Neuronal stem cell (in vitro differentiated cells): ENCODE measurements around the gene KCNJ5.

Experiments used
- DNase-seq: peaks from one replicate; pipeline ENCODE4 v3.0.0-alpha.2; 2013; ENCODE audit warnings: low spot score
- H2AFZ ChIP-seq: one replicate; pipeline ENCODE4 v1.6.1; 2013; ENCODE audit warnings: mild to moderate bottlenecking, low read length, inconsistent platforms
- H2AK5ac ChIP-seq: 2 replicates; pipeline ENCODE4 v1.6.1; 2013; ENCODE audit warnings: low read depth, mild to moderate bottlenecking, inconsistent platforms, low read length, moderate library complexity, mixed read lengths
- H2BK120ac ChIP-seq: 2 replicates; pipeline ENCODE4 v1.6.1; 2013; ENCODE audit warnings: low read depth, mild to moderate bottlenecking, inconsistent platforms, low read length, moderate library complexity, mixed read lengths
- H2BK12ac ChIP-seq: one replicate; pipeline ENCODE4 v1.6.1; 2013; ENCODE audit warnings: low read length, inconsistent platforms
- H2BK15ac ChIP-seq: 2 replicates; pipeline ENCODE4 v1.6.1; 2013; ENCODE audit warnings: mild to moderate bottlenecking, low read length, inconsistent platforms, mixed read lengths
- H2BK5ac ChIP-seq: one replicate; pipeline ENCODE4 v1.6.1; 2013; ENCODE audit warnings: inconsistent platforms, mild to moderate bottlenecking, low read length, moderate library complexity
- H3K14ac ChIP-seq: one replicate; pipeline ENCODE4 v1.6.1; 2013; ENCODE audit warnings: low read length, inconsistent platforms
- H3K18ac ChIP-seq: 2 replicates; pipeline ENCODE4 v1.6.1; 2013; ENCODE audit warnings: low read length, inconsistent platforms
- H3K23ac ChIP-seq: 2 replicates; pipeline ENCODE4 v1.6.1; 2013; ENCODE audit warnings: low read depth, mild to moderate bottlenecking, mixed read lengths, low read length, inconsistent platforms; ENCODE audit not compliant: poor library complexity
- H3K27ac ChIP-seq: replicated peaks from 3 replicates; pipeline ENCODE4 v1.5.1; 2013; ENCODE audit warnings: low read length, inconsistent platforms
- H3K27me3 ChIP-seq, 3 experiments: 2 replicates each; pipeline ENCODE4 v1.6.1; 2013; ENCODE audit warnings: low read length in 3 of 3, mild to moderate bottlenecking in 2 of 3, inconsistent platforms in 1 of 3, low read depth in 1 of 3, mixed read lengths in 1 of 3, moderate library complexity in 1 of 3; ENCODE audit not compliant: control insufficient read depth in 3 of 3, insufficient read depth in 3 of 3
- H3K36me3 ChIP-seq, 2 donors: replicated peaks in 1 of 2; 2 replicates each; pipeline ENCODE4 v1.6.1; 2013; ENCODE audit warnings: low read length in 2 of 2; ENCODE audit not compliant: control insufficient read depth in 2 of 2, insufficient read depth in 2 of 2
- H3K4ac ChIP-seq: 2 replicates; pipeline ENCODE4 v1.6.1; 2013; ENCODE audit warnings: inconsistent platforms, mild to moderate bottlenecking, low read length, moderate library complexity
- H3K4me1 ChIP-seq, 2 donors: 1 replicate in 1 of 2; 2 replicates in 1 of 2; pipeline ENCODE4 v1.6.1; 2013; ENCODE audit warnings: low read length in 2 of 2, low read depth in 1 of 2; ENCODE audit not compliant: control insufficient read depth in 2 of 2, insufficient read depth in 1 of 2
- H3K4me2 ChIP-seq: one replicate; pipeline ENCODE4 v1.6.1; 2013; ENCODE audit warnings: mild to moderate bottlenecking, low read length, inconsistent platforms; ENCODE audit not compliant: insufficient read depth, poor library complexity, severe bottlenecking
- H3K4me3 ChIP-seq, 2 donors: 2 replicates each; pipeline ENCODE4 v1.5.1; 2013; ENCODE audit warnings: low read length in 2 of 2, mild to moderate bottlenecking in 2 of 2, inconsistent platforms in 1 of 2, moderate library complexity in 1 of 2
- H3K79me1 ChIP-seq: one replicate; pipeline ENCODE4 v1.6.1; 2013; ENCODE audit warnings: low read depth, mild to moderate bottlenecking, inconsistent platforms, low read length, moderate library complexity
- H3K9ac ChIP-seq: one replicate; pipeline ENCODE4 v1.6.1; 2013; ENCODE audit warnings: mild to moderate bottlenecking, low read depth, low read length, inconsistent platforms; ENCODE audit not compliant: poor library complexity
- H3K9me3 ChIP-seq, 2 donors: replicated peaks in 1 of 2; 2 replicates each; pipeline versions ENCODE3 to v1.6.1; 2013; ENCODE audit warnings: low read length in 2 of 2, mild to moderate bottlenecking in 2 of 2, inconsistent platforms in 1 of 2, low read depth in 1 of 2, mixed read lengths in 1 of 2, moderate library complexity in 1 of 2; ENCODE audit not compliant: control insufficient read depth in 2 of 2, insufficient read depth in 1 of 2
- H4K8ac ChIP-seq: one replicate; pipeline ENCODE4 v1.6.1; 2013; ENCODE audit warnings: low read depth, mild to moderate bottlenecking, inconsistent platforms, low read length, moderate library complexity
- H4K91ac ChIP-seq: one replicate; pipeline ENCODE4 v1.6.1; 2013; ENCODE audit warnings: low read length, low read depth, mild to moderate bottlenecking, inconsistent platforms; ENCODE audit not compliant: poor library complexity
- WGBS, 2 donors: extraction: QIAGEN DNeasy Blood & Tissue Kit; methylation state at CpG; one replicate each; pipeline ENCODE4 v1.1.7; 2013; ENCODE audit warnings: missing lambda C conversion rate in 2 of 2, mixed read lengths in 1 of 2; ENCODE audit not compliant: insufficient read length in 2 of 2, insufficient replicate concordance in 1 of 2; ENCODE audit errors: extremely low coverage in 2 of 2; 5-methylcytosine and 5-hydroxymethylcytosine counted together

KCNJ5 gene

GRCh38 chr11:128892866-128893565 lies 1.9 kb downstream of the KCNJ5 start:
- Histone ChIP-seq H3K14ac (no peak overlapping the region), H2BK120ac (no peak overlapping the region), H2BK5ac (no peak overlapping the region), H3K4me1 (peaks cover 18 to 29% of the 10 kb centered on the region in 2 donors), H3K79me1 (no peaks in the 10 kb centered on the region), H2BK12ac (no peak overlapping the region), H3K4ac (no peak overlapping the region), H3K9ac (no peak overlapping the region), H3K36me3 (no peaks in the 10 kb centered on the region), H2AK5ac (peak overlapping the region; percentile 59), H4K91ac (no peak overlapping the region), H3K4me3 (no peak overlapping the region), H2AFZ (no peak overlapping the region), H3K27ac (peak overlapping the region; percentile 85), H3K9me3 (no peaks in the 10 kb centered on the region), H3K23ac (no peak overlapping the region), H3K18ac (peak overlapping the region; percentile 53), H3K27me3 (peaks cover 2 to 33% (median 25%) of the 10 kb centered on the region in 3 experiments), H2BK15ac (peak overlapping the region; percentile 11), H3K4me2 (peak overlapping the region; percentile 34), H4K8ac (no peak overlapping the region)
- DNase-seq = no peak
- WGBS, 2 donors = no CpG with 5 or more reads among the region's 4 CpGs

- H2BK15ac ChIP-seq = peak overlapping the region; percentile 11
- no peak overlapping the region for H3K4me3 ChIP-seq
- no peak overlapping the region for H3K27ac ChIP-seq
- H3K9me3 ChIP-seq = no peaks in the 10 kb centered on the region
- WGBS, 2 donors = no CpG with 5 or more reads among the region's 9 CpGs
- H3K36me3 ChIP-seq = no peaks in the 10 kb centered on the region
- no peak overlapping the region for H3K4me2 ChIP-seq
- no peak overlapping the region for H2BK120ac ChIP-seq
- no peak overlapping the region for H3K9ac ChIP-seq
- H2BK5ac ChIP-seq = no peak overlapping the region
- no peak for DNase-seq
- no peak overlapping the region for H3K23ac ChIP-seq
- peak overlapping the region; percentile 53 for H3K18ac ChIP-seq
- H2BK12ac ChIP-seq = no peak overlapping the region
- H4K8ac ChIP-seq = no peak overlapping the region
- H2AFZ ChIP-seq = no peak overlapping the region
- H3K4ac ChIP-seq = no peak overlapping the region
- H3K14ac ChIP-seq = no peak overlapping the region
- no peak overlapping the region for H4K91ac ChIP-seq
- H2AK5ac ChIP-seq = peak overlapping the region; percentile 59
- peaks cover 18 to 29% of the 10 kb centered on the region in 2 donors for H3K4me1 ChIP-seq
- H3K27me3 ChIP-seq = peaks cover 2 to 26% (median 20%) of the 10 kb centered on the region in 3 experiments
- no peaks in the 10 kb centered on the region for H3K79me1 ChIP-seq
Measured at GRCh38 chr11:128893578-128894285, 2.6 kb downstream of the KCNJ5 start.

- Histone ChIP-seq H4K91ac (no peak overlapping the region), H3K4ac (no peak overlapping the region), H2BK5ac (no peak overlapping the region), H2AK5ac (no peak overlapping the region), H3K23ac (no peak overlapping the region), H4K8ac (no peak overlapping the region), H3K36me3 (no peaks in the 10 kb centered on the region), H2BK120ac (no peak overlapping the region), H2AFZ (no peak overlapping the region), H3K27me3 (peaks cover 2 to 22% (median 19%) of the 10 kb centered on the region in 3 experiments), H2BK12ac (no peak overlapping the region), H3K4me2 (no peak overlapping the region), H3K4me1 (peaks cover 18 to 29% of the 10 kb centered on the region in 2 donors), H3K14ac (no peak overlapping the region), H3K79me1 (no peaks in the 10 kb centered on the region), H3K27ac (no peak overlapping the region), H3K9ac (no peak overlapping the region), H3K18ac (no peak overlapping the region), H3K9me3 (no peaks in the 10 kb centered on the region), H2BK15ac (no peak overlapping the region), H3K4me3 (no peak overlapping the region)
- no peak for DNase-seq
- no CpG with 5 or more reads among the region's 3 CpGs for WGBS, 2 donors
Measured at GRCh38 chr11:128894286-128894681, 3.1 kb downstream of the KCNJ5 start.

GRCh38 chr11:128894685-128895084 lies 3.5 kb downstream of the KCNJ5 start:
- H3K4ac ChIP-seq = no peak overlapping the region
- H3K9ac ChIP-seq = no peak overlapping the region
- no peak overlapping the region for H3K18ac ChIP-seq
- H3K9me3 ChIP-seq = no peaks in the 10 kb centered on the region
- no peak for DNase-seq
- H3K36me3 ChIP-seq = no peaks in the 10 kb centered on the region
- H3K23ac ChIP-seq = no peak overlapping the region
- H3K27ac ChIP-seq = no peak overlapping the region
- H2BK12ac ChIP-seq = no peak overlapping the region
- peaks cover 18 to 29% of the 10 kb centered on the region in 2 donors for H3K4me1 ChIP-seq
- H3K79me1 ChIP-seq = no peaks in the 10 kb centered on the region
- WGBS, 2 donors = no CpG with 5 or more reads among the region's 6 CpGs
- no peak overlapping the region for H2BK120ac ChIP-seq
- H2BK5ac ChIP-seq = no peak overlapping the region
- H2AFZ ChIP-seq = no peak overlapping the region
- no peak overlapping the region for H3K4me2 ChIP-seq
- no peak overlapping the region for H3K4me3 ChIP-seq
- H2BK15ac ChIP-seq = no peak overlapping the region
- peaks cover 2 to 18% (median 16%) of the 10 kb centered on the region in 3 experiments for H3K27me3 ChIP-seq
- no peak overlapping the region for H4K91ac ChIP-seq
- H2AK5ac ChIP-seq = no peak overlapping the region
- H4K8ac ChIP-seq = no peak overlapping the region
- H3K14ac ChIP-seq = no peak overlapping the region
